ENCODE results near the gene SEBOX. TPM values are rescaled to one million over a fixed set of nuclear protein-coding genes. Genes with fewer than 3 reads are reported as not detected.

Gene SEBOX
- total RNA-seq, 1 donor from 2014 or later: not detected

- no peak for DNase-seq (ENCODE audit: low read depth in 2 of 2)
These were observed 4.1 kb upstream of the SEBOX start for GRCh38 chr17:28368915-28369683.

- DNase-seq (ENCODE audit: low read depth in 2 of 2): no peak
These were observed 3.4 kb upstream of the SEBOX start for GRCh38 chr17:28368306-28368831.

- DNase-seq (ENCODE audit: low read depth in 2 of 2): no peak
These were observed 2.8 kb upstream of the SEBOX start for GRCh38 chr17:28367641-28368305.

- no peak for DNase-seq (ENCODE audit: low read depth in 2 of 2)
These were observed 1.6 kb upstream of the SEBOX start for GRCh38 chr17:28366605-28367004.

GRCh38 chr17:28365487-28365886 is 488 bp upstream of the SEBOX start:
- DNase-seq (ENCODE audit: low read depth in 2 of 2): no peak

GRCh38 chr17:28363776-28364650 is 986 bp downstream of the SEBOX start:
- DNase-seq (ENCODE audit: low read depth in 2 of 2): no peak

GRCh38 chr17:28363186-28363585 is 1.8 kb downstream of the SEBOX start:
- no peak for DNase-seq (ENCODE audit: low read depth in 2 of 2)

GRCh38 chr17:28357901-28358197 is 7.2 kb downstream of the SEBOX start:
- no peak for DNase-seq (ENCODE audit: low read depth in 2 of 2)

- peak; percentile 84 to 96 for DNase-seq (ENCODE audit: low read depth in 2 of 2)
These were observed 7.7 kb downstream of the SEBOX start, which contains the start of gene POLDIP2 for GRCh38 chr17:28357061-28357900. TSS of gene POLDIP2 (minus strand) at chr17:28357527. CDS start at chr17:28357448, 79 bp downstream.

- DNase-seq (ENCODE audit: low read depth in 2 of 2): no peak
These were observed 14.7 kb downstream of the SEBOX start for GRCh38 chr17:28350271-28350670.

- no peak for DNase-seq (ENCODE audit: low read depth in 2 of 2)
These were observed 16.0 kb downstream of the SEBOX start for GRCh38 chr17:28348979-28349378.

- DNase-seq (ENCODE audit: low read depth in 2 of 2): no peak
These were observed 17.6 kb downstream of the SEBOX start for GRCh38 chr17:28347261-28347891.

- DNase-seq (ENCODE audit: low read depth in 2 of 2): peak; percentile 81 to 85
These were observed 18.2 kb downstream of the SEBOX start for GRCh38 chr17:28346746-28347246.

- no peak for DNase-seq (ENCODE audit: low read depth in 2 of 2)
These were observed 18.8 kb downstream of the SEBOX start for GRCh38 chr17:28346199-28346580.

- DNase-seq (ENCODE audit: low read depth in 2 of 2): peak in 1 of 2 donors; percentile 36
These were observed 19.4 kb downstream of the SEBOX start for GRCh38 chr17:28345419-28346198.

- no peak for DNase-seq (ENCODE audit: low read depth in 2 of 2)
These were observed 20.5 kb downstream of the SEBOX start for GRCh38 chr17:28344435-28344901.

- DNase-seq (ENCODE audit: low read depth in 2 of 2): no peak
These were observed 21.0 kb downstream of the SEBOX start for GRCh38 chr17:28344011-28344410.

- DNase-seq (ENCODE audit: low read depth in 2 of 2): no peak
These were observed 21.5 kb downstream of the SEBOX start for GRCh38 chr17:28343491-28343932.

GRCh38 chr17:28342313-28342712 is 22.7 kb downstream of the SEBOX start:
- no peak for DNase-seq (ENCODE audit: low read depth in 2 of 2)

Measured in dermis microvascular lymphatic vessel endothelial cell (primary cell).